ENCODE results near the gene FLRT2.

FLRT2 gene

GRCh38 chr14:85532374-85533022 is 2.6 kb downstream of the FLRT2 start:
- ATAC-seq (ENCODE audit: low read depth) (no peak), DNase-seq (ENCODE audit: low spot score) (no peak)
- peaks cover 29% of the 10 kb centered on the region for H3K4me1 ChIP-seq (ENCODE audit: insufficient read depth, poor library complexity, severe bottlenecking)
- H3K9me3 ChIP-seq (ENCODE audit: severe bottlenecking) = no peaks in the 10 kb centered on the region
- no peaks in the 10 kb centered on the region for H3K36me3 ChIP-seq (ENCODE audit: low read depth)
- TF ChIP-seq CTCF (IDR thresholded peaks at IDR 0.05; ENCODE audit: poor library complexity, severe bottlenecking) = peak; percentile 52
- H3K27ac ChIP-seq (ENCODE audit: poor library complexity, severe bottlenecking) = peak overlapping the region; percentile 85
- H3K27me3 ChIP-seq (ENCODE audit: insufficient read depth, poor library complexity, severe bottlenecking) = no peaks in the 10 kb centered on the region
- H3K4me3 ChIP-seq (ENCODE audit: severe bottlenecking) = peak overlapping the region; percentile 58

DNA sequence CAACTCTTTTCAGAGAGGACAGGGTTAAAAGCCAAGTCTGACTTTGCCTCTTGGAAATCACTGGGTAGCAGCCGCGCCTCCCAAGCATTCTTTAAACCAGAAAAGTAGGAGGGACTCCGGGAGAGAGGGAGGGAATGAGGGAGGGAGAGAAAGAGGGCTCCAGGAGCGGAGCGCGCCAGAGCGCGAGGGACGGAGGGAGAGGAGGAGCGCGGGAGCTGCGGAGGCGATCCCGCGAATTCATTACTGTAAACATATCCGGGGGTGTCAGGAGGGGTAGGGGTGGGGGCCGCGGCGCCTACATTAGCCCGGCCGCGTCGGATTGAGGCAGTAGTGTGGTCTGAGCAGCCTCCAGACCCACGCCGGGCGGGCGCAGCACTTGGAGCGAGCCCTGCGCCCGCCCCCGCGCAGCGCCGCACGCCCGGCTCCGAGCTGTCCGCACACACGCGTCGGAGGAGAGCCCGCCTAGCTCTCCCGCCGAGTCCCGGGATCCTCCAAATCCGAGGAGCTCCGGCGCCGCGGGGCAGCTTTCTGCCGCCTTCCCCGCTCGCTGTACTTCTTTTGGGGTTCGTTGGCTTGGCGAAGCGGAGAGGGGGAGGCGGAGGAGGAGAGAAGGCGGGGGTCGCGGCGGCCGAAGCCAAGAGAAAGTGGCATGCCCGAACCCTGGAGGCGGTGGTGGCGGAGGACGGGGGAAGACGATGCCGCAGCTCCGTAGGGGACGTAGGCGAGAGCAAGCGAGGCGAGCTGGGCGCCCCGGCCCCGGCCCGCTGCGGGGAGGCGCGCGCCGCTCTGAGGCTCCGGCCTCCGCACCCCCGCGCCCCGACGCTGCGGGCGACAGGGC is 3.3 kb downstream of the FLRT2 start:
- ATAC-seq (ENCODE audit: low read depth) (peak; percentile 50), DNase-seq (ENCODE audit: low spot score) (peak; percentile 76)
- Histone ChIP-seq H3K9me3 (ENCODE audit: severe bottlenecking) (no peaks in the 10 kb centered on the region), H3K27me3 (ENCODE audit: insufficient read depth, poor library complexity, severe bottlenecking) (no peaks in the 10 kb centered on the region), H3K27ac (ENCODE audit: poor library complexity, severe bottlenecking) (peak overlapping the region; percentile 85), H3K4me3 (ENCODE audit: severe bottlenecking) (peak overlapping the region; percentile 58), H3K4me1 (ENCODE audit: insufficient read depth, poor library complexity, severe bottlenecking) (peaks cover 22% of the 10 kb centered on the region), H3K36me3 (ENCODE audit: low read depth) (0 out of 2 replicates have a peak, but pooled peaks cover 4% of the 10 kb centered on the region)
- no peak for TF ChIP-seq CTCF (IDR thresholded peaks at IDR 0.05; ENCODE audit: poor library complexity, severe bottlenecking)

DNA sequence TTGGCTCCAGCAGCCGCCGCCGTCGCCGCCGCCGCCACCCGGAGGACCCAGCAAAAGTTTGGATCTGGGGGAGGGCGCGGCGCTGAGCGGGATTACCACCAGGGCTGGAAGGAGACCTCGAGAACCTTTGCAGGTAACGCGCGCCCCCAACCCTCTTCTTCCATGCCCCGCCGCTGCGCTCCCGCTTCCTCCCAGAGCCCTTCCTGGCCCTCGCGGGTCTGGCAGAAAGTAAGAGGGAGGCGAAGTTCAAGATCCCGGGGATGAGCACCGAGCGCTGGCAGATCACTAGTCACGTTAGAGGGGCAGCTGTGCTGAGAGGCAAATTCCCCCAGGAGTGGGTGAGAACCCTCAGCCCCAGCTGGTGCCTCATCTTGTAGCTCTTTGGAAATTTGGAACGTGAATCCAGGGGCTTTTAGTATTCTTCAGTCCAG is 3.9 kb downstream of the FLRT2 start:
- H3K27me3 ChIP-seq (ENCODE audit: insufficient read depth, poor library complexity, severe bottlenecking) = no peaks in the 10 kb centered on the region
- DNase-seq (ENCODE audit: low spot score) (peak; percentile 69), ATAC-seq (ENCODE audit: low read depth) (no peak)
- TF ChIP-seq CTCF (IDR thresholded peaks at IDR 0.05; ENCODE audit: poor library complexity, severe bottlenecking) = no peak
- H3K4me3 ChIP-seq (ENCODE audit: severe bottlenecking) = peak overlapping the region; percentile 58
- H3K27ac ChIP-seq (ENCODE audit: poor library complexity, severe bottlenecking) = peak overlapping the region; percentile 85
- 0 out of 2 replicates have a peak, but pooled peaks cover 4% of the 10 kb centered on the region for H3K36me3 ChIP-seq (ENCODE audit: low read depth)
- H3K4me1 ChIP-seq (ENCODE audit: insufficient read depth, poor library complexity, severe bottlenecking) = peaks cover 19% of the 10 kb centered on the region
- no peaks in the 10 kb centered on the region for H3K9me3 ChIP-seq (ENCODE audit: severe bottlenecking)

GRCh38 chr14:85534458-85535293 is 4.7 kb downstream of the FLRT2 start:
- no peak for DNase-seq (ENCODE audit: low spot score)
- H3K27me3 ChIP-seq (ENCODE audit: insufficient read depth, poor library complexity, severe bottlenecking) = no peaks in the 10 kb centered on the region

More at GRCh38 chr14:85534458-85535293, 4.7 kb downstream of the FLRT2 start:
- H3K27ac ChIP-seq (ENCODE audit: poor library complexity, severe bottlenecking) = peak overlapping the region; percentile 85
- no peaks in the 10 kb centered on the region for H3K9me3 ChIP-seq (ENCODE audit: severe bottlenecking)
- ATAC-seq (ENCODE audit: low read depth) = no peak
- no peak for TF ChIP-seq CTCF (IDR thresholded peaks at IDR 0.05; ENCODE audit: poor library complexity, severe bottlenecking)
- peaks cover 19% of the 10 kb centered on the region for H3K4me1 ChIP-seq (ENCODE audit: insufficient read depth, poor library complexity, severe bottlenecking)
- peak overlapping the region; percentile 58 for H3K4me3 ChIP-seq (ENCODE audit: severe bottlenecking)
- H3K36me3 ChIP-seq (ENCODE audit: low read depth) = 0 out of 2 replicates have a peak, but pooled peaks cover 4% of the 10 kb centered on the region
